HepG2 (cell line): ENCODE data around the gene SLC9A8. TPM values are rescaled to one million over a fixed set of nuclear protein-coding genes. Genes with fewer than 3 reads are reported as not detected.

Experiments used
- ATAC-seq: fragments of 200-7000 bp; cut with Tn5 transposase; 3 replicates; pipeline ENCODE4 v1.9.1; 2020; ENCODE audit warnings: mild to moderate bottlenecking, moderate library complexity
- BruUV-seq: library from RNA; stranded (reverse); fragments of 400-500 nt; replicated peaks from 2 replicates; lab custom pipeline; 2021; lab: Mats Ljungman, UMichigan
- CTCF ChIA-PET: fragments of 300-600 bp; formaldehyde crosslinking; extraction: SDS; loops from one replicate; lab custom pipeline; 2021; ENCODE audit warnings: low total read pairs, inconsistent platforms, low intra/inter-chr PET ratio; lab: Yijun Ruan, JAX
- POLR2A ChIA-PET: fragments of 350-600 bp; sonication (Branson Sonifier 250); formaldehyde crosslinking; loops from one replicate; lab custom pipeline; 2020; ENCODE audit warnings: antibody characterized with exemption, inconsistent platforms; lab: Yijun Ruan, JAX
- DNase-seq: peaks from one replicate; pipeline ENCODE4 v3.0.0-alpha.2; 2015; ENCODE audit warnings: low spot score
- FAIRE-seq: peaks from 3 replicates; lab custom pipeline; 2011; peaks lifted over from hg19 to GRCh38; lab: Jason Lieb, UNC
- H2AFZ ChIP-seq: one replicate; pipeline ENCODE4 v1.6.1; 2011; ENCODE audit warnings: low read length, inconsistent platforms
- H3K27ac ChIP-seq: fragments of 300-600 bp; 3 replicates; pipeline ENCODE4 v1.8.0; 2011; ENCODE audit warnings: mixed run types, mild to moderate bottlenecking, mixed read lengths, low read length, inconsistent platforms; ENCODE audit not compliant: insufficient read depth; ENCODE audit errors: extremely low read length
- H3K27me3 ChIP-seq, 2 experiments: fragments of 200-600 bp in 1 of 2; 2 replicates in 1 of 2; 3 replicates in 1 of 2; pipeline versions ENCODE4 v1.6.0 to v1.8.0; 2011; ENCODE audit warnings: low read length in 2 of 2, mild to moderate bottlenecking in 2 of 2, moderate library complexity in 2 of 2, inconsistent platforms in 1 of 2; ENCODE audit not compliant: insufficient read depth in 2 of 2, control insufficient read depth in 1 of 2
- H3K36me3 ChIP-seq, 2 experiments: fragments of 200-600 bp in 1 of 2; replicated peaks in 1 of 2; 2 replicates in 1 of 2; 3 replicates in 1 of 2; pipeline versions ENCODE4 v1.5.1 to v1.8.0; 2011; ENCODE audit warnings: low read length in 2 of 2, inconsistent platforms in 1 of 2; ENCODE audit not compliant: insufficient read depth in 2 of 2, control insufficient read depth in 1 of 2
- H3K4me1 ChIP-seq: 2 replicates; pipeline ENCODE4 v1.5.1; 2012; ENCODE audit warnings: low read length, inconsistent platforms; ENCODE audit not compliant: insufficient read depth
- H3K4me2 ChIP-seq: 2 replicates; pipeline ENCODE4 v1.6.0; 2011; ENCODE audit warnings: low read depth, low read length, inconsistent platforms
- H3K4me3 ChIP-seq, 3 experiments: fragments of 200-600 bp in 1 of 3; sonication (generic), shearing (Covaris generic) in 1 of 3; replicated peaks in 1 of 3; 2 replicates each; pipeline ENCODE4 v1.5.1; 2011 to 2016; ENCODE audit warnings: low read length in 3 of 3, inconsistent platforms in 2 of 3, low read depth in 2 of 3, mild to moderate bottlenecking in 2 of 3, control low read depth in 1 of 3, mixed read lengths in 1 of 3; ENCODE audit not compliant: insufficient read depth in 1 of 3
- H3K79me2 ChIP-seq: one replicate; pipeline ENCODE4 v1.6.1; 2011; ENCODE audit warnings: low read length, inconsistent platforms; ENCODE audit not compliant: insufficient read depth
- H3K9ac ChIP-seq: 2 replicates; pipeline ENCODE4 v1.6.0; 2011; ENCODE audit warnings: mild to moderate bottlenecking, low read depth, low read length, inconsistent platforms; ENCODE audit not compliant: insufficient read depth
- H3K9me3 ChIP-seq: 2 replicates; pipeline ENCODE4 v1.5.1; 2012; ENCODE audit warnings: mild to moderate bottlenecking, low read length
- H4K20me1 ChIP-seq: 2 replicates; pipeline ENCODE4 v1.6.0; 2011; ENCODE audit warnings: inconsistent platforms, mild to moderate bottlenecking, low read length, moderate library complexity; ENCODE audit not compliant: insufficient read depth
- CEBPB ChIP-seq: IDR thresholded peaks from 2 replicates; pipeline ENCODE4 v1.6.1; 2011; ENCODE audit warnings: low read depth, low read length, improper control_type of control experiment, borderline replicate concordance
- HES4 ChIP-seq: sonication (generic); formaldehyde crosslinking; IDR thresholded peaks from 2 replicates; pipeline ENCODE4 v1.9.0; 2021; ENCODE audit warnings: mild to moderate bottlenecking, missing genetic modification reagents, borderline replicate concordance
- KDM3A ChIP-seq: IDR thresholded peaks from 2 replicates; pipeline ENCODE4 v1.6.1; 2018; ENCODE audit warnings: low read depth, missing compliant biosample characterization
- KDM5A ChIP-seq: fragments of 200-600 bp; sonication (generic); IDR thresholded peaks from 2 replicates; pipeline ENCODE4 v1.7.0; 2018; ENCODE audit warnings: antibody characterized with exemption, mild to moderate bottlenecking, low read length, borderline replicate concordance
- TEAD2 ChIP-seq: sonication (generic); formaldehyde crosslinking; IDR thresholded peaks from 2 replicates; pipeline ENCODE4 v1.9.0; 2021; ENCODE audit warnings: missing genetic modification reagents
- ZNF280B ChIP-seq: sonication (generic); formaldehyde crosslinking; IDR thresholded peaks from 2 replicates; pipeline ENCODE4 v1.5.0; 2020; ENCODE audit warnings: missing genetic modification reagents, mild to moderate bottlenecking, borderline replicate concordance
- ZNF326 ChIP-seq: sonication (generic); formaldehyde crosslinking; IDR thresholded peaks from 2 replicates; pipeline ENCODE4 v1.4.0; 2020; ENCODE audit warnings: missing genetic modification reagents, borderline replicate concordance
- ZNF337 ChIP-seq: sonication (generic); formaldehyde crosslinking; IDR thresholded peaks from 2 replicates; pipeline ENCODE4 v1.5.1; 2020; ENCODE audit warnings: missing genetic modification reagents, low read depth, mild to moderate bottlenecking, borderline replicate concordance
- WGBS: methylation state at CpG from one replicate; pipeline ENCODE4 v1.1.6; 2017; ENCODE audit warnings: low lambda C conversion rate; 5-methylcytosine and 5-hydroxymethylcytosine counted together
- in situ Hi-C: cut with HindIII; loops from 2 replicates; pipeline ENCODE4 v1.10.0; 2017; ENCODE audit warnings: low pct_unique_long_range_greater_than_20kb; ENCODE audit not compliant: extremely low pct_ligation_motif_present
- intact Hi-C: fragments of 100-400 bp; cut with micrococcal nuclease; formaldehyde crosslinking; loops from one replicate; pipeline ENCODE4 v1.10.0; 2022; ENCODE audit not compliant: unreplicated experiment
- polyA plus RNA-seq, 8 experiments: library from polyadenylated mRNA; depleted of rRNA in 3 of 8; stranded (reverse) in 7 of 8; unstranded in 1 of 8; fragments of >200 nt; fragmentation: Illumina TruSeq in 4 of 8; extraction: Trizol in 4 of 8; gene quantifications; 2 replicates each; pipeline versions ENCODE4 v1.2.1 to v1.2.3, GENCODE V29; 2011 to 2016; ENCODE audit warnings: low read depth in 4 of 8, missing spikeins in 1 of 8, mixed read lengths in 1 of 8; ENCODE audit not compliant: insufficient read depth in 1 of 8
- total RNA-seq, 5 experiments: library from RNA; depleted of rRNA; stranded (reverse); fragments of >200 nt; fragmentation: Illumina TruSeq; extraction: Trizol; gene quantifications; 2 replicates each; pipeline ENCODE4 v1.2.3, GENCODE V29; 2016; ENCODE audit warnings: low read depth in 1 of 5
- TF ChIP-seq, protein P1 (sequence below): sonication (generic); formaldehyde crosslinking; IDR thresholded peaks from 2 replicates; pipeline ENCODE4 v1.4.0; 2020; ENCODE audit warnings: missing genetic modification reagents, mild to moderate bottlenecking, borderline replicate concordance
- TF ChIP-seq, protein P2 (sequence below), 2 experiments: sonication (generic) in 1 of 2; formaldehyde crosslinking in 1 of 2; IDR thresholded peaks; 2 replicates each; pipeline versions ENCODE4 v1.5.1 to v1.6.1; 2011 to 2020; ENCODE audit warnings: borderline replicate concordance in 1 of 2, low read depth in 1 of 2, low read length in 1 of 2, mild to moderate bottlenecking in 1 of 2, missing genetic modification reagents in 1 of 2, moderate library complexity in 1 of 2

Gene SLC9A8
- total and polyA plus RNA-seq, 2 of the 13 experiments (the other 11 are each of a cell fraction or from before 2014, with no cell fraction given): 4.1 to 7.4 TPM

- Histone ChIP-seq H3K9ac (no peak overlapping the region), H3K4me3 (no peak overlapping the region), H3K9me3 (no peaks in the 10 kb centered on the region), H2AFZ (no peak overlapping the region), H3K27ac (no peak overlapping the region), H3K27me3 (no peaks in the 10 kb centered on the region), H3K4me2 (no peak overlapping the region), H3K36me3 (peaks cover 11 to 28% of the 10 kb centered on the region in 2 experiments), H3K4me1 (peaks cover 25% of the 10 kb centered on the region), H4K20me1 (no peaks in the 10 kb centered on the region), H3K79me2 (no peaks in the 10 kb centered on the region)
- WGBS: 96% methylated on average over 2 of the region's 2 CpGs
- intact Hi-C loops: no loop called here
- FAIRE-seq: no peak
- ATAC-seq: no peak
- POLR2A ChIA-PET: interaction anchor here (6.8 kb wide), 1 partner anchor 9 kb away, joined by 44 read pairs; the partner anchor contains the start of gene SLC9A8
- TF ChIP-seq KDM3A (CRISPR knock-in tag) (no peak), HES4 (CRISPR knock-in tag) (no peak), CEBPB (no peak), ZNF280B (no peak), KDM5A (no peak), ZNF326 (CRISPR knock-in tag) (no peak), TEAD2 (CRISPR knock-in tag) (no peak), ZNF337 (CRISPR knock-in tag) (no peak)
- TF ChIP-seq, protein P1, sequence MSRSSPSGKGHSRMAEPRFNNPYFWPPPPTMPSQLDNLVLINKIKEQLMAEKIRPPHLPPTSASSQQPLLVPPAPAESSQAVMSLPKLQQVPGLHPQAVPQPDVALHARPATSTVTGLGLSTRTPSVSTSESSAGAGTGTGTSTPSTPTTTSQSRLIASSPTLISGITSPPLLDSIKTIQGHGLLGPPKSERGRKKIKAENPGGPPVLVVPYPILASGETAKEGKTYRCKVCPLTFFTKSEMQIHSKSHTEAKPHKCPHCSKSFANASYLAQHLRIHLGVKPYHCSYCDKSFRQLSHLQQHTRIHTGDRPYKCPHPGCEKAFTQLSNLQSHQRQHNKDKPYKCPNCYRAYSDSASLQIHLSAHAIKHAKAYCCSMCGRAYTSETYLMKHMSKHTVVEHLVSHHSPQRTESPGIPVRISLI (CRISPR knock-in tag): no peak
- TF ChIP-seq, protein P2, sequence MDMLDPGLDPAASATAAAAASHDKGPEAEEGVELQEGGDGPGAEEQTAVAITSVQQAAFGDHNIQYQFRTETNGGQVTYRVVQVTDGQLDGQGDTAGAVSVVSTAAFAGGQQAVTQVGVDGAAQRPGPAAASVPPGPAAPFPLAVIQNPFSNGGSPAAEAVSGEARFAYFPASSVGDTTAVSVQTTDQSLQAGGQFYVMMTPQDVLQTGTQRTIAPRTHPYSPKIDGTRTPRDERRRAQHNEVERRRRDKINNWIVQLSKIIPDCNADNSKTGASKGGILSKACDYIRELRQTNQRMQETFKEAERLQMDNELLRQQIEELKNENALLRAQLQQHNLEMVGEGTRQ (IDR thresholded peaks at IDR 0.05; ENCODE audit: low read depth, low read length): no peak
- TF ChIP-seq, protein P2 (CRISPR knock-in tag; IDR thresholded peaks at IDR 0.05; ENCODE audit: borderline replicate concordance): no peak
- no peak for DNase-seq
- in situ Hi-C loops: no loop called here
- CTCF ChIA-PET: no interaction called here
- no TSS peak for BruUV-seq
These were observed 8.8 kb downstream of the SLC9A8 start for GRCh38 chr20:49821381-49821780.
